Activated T-helper 1 cell treated with anti-CD3 and anti-CD28 coated beads, Interleukin-12 subunit alpha, Interleukin-12 subunit beta, Interleukin-2, Interleukin-4 antibody, amounts not matched to agents 30 ng/mL and 10 ng/mL and 1 ng/mL, durations not matched to agents 14 hours and 24 hours and 36 hours (primary cell): Measurements from ENCODE around the gene ASPDH. TPM values are rescaled to one million over a fixed set of nuclear protein-coding genes. Genes with fewer than 3 reads are reported as not detected.

ENCODE experiments used
- DNase-seq: peaks from one replicate; pipeline ENCODE4 v3.0.0; 2021; ENCODE audit warnings: low spot score
- H3K27ac Mint-ChIP-seq: one replicate; pipeline ENCODE4 v1.8.0; 2021; ENCODE audit warnings: mild to moderate bottlenecking, mixed read lengths
- H3K27me3 Mint-ChIP-seq: one replicate; pipeline ENCODE4 v1.8.0; 2022; ENCODE audit warnings: mild to moderate bottlenecking, moderate library complexity, mixed read lengths; ENCODE audit not compliant: insufficient read depth
- H3K36me3 Mint-ChIP-seq: one replicate; pipeline ENCODE4 v1.8.0; 2021; ENCODE audit warnings: low read depth, mixed read lengths
- H3K4me1 Mint-ChIP-seq: one replicate; pipeline ENCODE4 v1.8.0; 2021; ENCODE audit warnings: low read depth, mixed read lengths
- H3K4me3 Mint-ChIP-seq: one replicate; pipeline ENCODE4 v1.8.0; 2021; ENCODE audit warnings: mild to moderate bottlenecking, moderate library complexity, mixed read lengths
- H3K9me3 Mint-ChIP-seq: one replicate; pipeline ENCODE4 v1.8.0; 2021; ENCODE audit warnings: mixed read lengths
- intact Hi-C: fragments of 100-400 bp; cut with micrococcal nuclease; formaldehyde crosslinking; loops from one replicate; pipeline ENCODE4 v1.15.1; 2024
- total RNA-seq: library from RNA; stranded (reverse); gene quantifications from 2 replicates; pipeline ENCODE4 v1.2.3, GENCODE V29; 2022

ASPDH gene
- total RNA-seq, 1 donor from 2014 or later = not detected

- Mint-ChIP-seq H3K36me3 (no peaks in the 10 kb centered on the region), H3K9me3 (no peaks in the 10 kb centered on the region), H3K4me3 (no peak overlapping the region), H3K4me1 (no peaks in the 10 kb centered on the region), H3K27me3 (peaks cover 2% of the 10 kb centered on the region), H3K27ac (no peak overlapping the region)
- DNase-seq = no peak
- intact Hi-C loops = no loop called here
These were observed 46.1 kb downstream of the ASPDH start for GRCh38 chr19:50467566-50467965.

- Mint-ChIP-seq H3K27me3 (peaks cover 2% of the 10 kb centered on the region), H3K4me3 (no peak overlapping the region), H3K36me3 (no peaks in the 10 kb centered on the region), H3K9me3 (no peaks in the 10 kb centered on the region), H3K27ac (no peak overlapping the region), H3K4me1 (peaks cover under 1% of the 10 kb centered on the region)
- DNase-seq = no peak
- intact Hi-C loops = no loop called here
These were observed 47.0 kb downstream of the ASPDH start for GRCh38 chr19:50466706-50467039.

GRCh38 chr19:50465986-50466705, 47.6 kb downstream of the ASPDH start:
- DNase-seq = no peak
- Mint-ChIP-seq H3K27me3 (peaks cover 2% of the 10 kb centered on the region), H3K9me3 (no peaks in the 10 kb centered on the region), H3K36me3 (no peaks in the 10 kb centered on the region), H3K4me1 (peaks cover 6% of the 10 kb centered on the region), H3K4me3 (no peak overlapping the region), H3K27ac (no peak overlapping the region)
- intact Hi-C loops = no loop called here

DNA sequence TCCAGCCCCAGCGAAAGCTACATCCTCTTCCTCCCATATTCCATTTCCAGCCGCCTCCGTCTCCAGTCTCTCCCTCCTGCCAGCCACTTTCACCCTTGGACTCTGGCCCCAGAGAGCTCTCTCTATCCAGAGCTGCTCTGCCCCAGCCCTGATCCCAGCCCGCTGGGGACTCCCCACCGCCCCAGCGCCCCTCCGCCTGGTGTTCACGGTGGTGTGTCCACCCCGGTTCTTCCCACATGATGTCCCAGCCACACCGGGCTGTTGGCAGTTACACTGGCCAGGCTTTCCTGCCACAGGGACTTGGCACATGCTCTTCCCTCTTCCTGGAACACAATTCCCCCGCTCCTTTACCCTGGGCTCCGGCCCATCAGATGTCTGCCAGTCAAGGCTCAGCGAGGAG, 48.7 kb downstream of the ASPDH start:
- no peak for DNase-seq
- no peaks in the 10 kb centered on the region for H3K9me3 Mint-ChIP-seq
- peaks cover 2% of the 10 kb centered on the region for H3K27me3 Mint-ChIP-seq
- peaks cover 8% of the 10 kb centered on the region for H3K4me1 Mint-ChIP-seq
- no peak overlapping the region for H3K4me3 Mint-ChIP-seq
- intact Hi-C loops = loop anchor here (5.0 kb wide), 1 partner anchor 213 kb away; no protein-coding TSS in a partner anchor
- H3K27ac Mint-ChIP-seq = no peak overlapping the region
- no peaks in the 10 kb centered on the region for H3K36me3 Mint-ChIP-seq

DNA sequence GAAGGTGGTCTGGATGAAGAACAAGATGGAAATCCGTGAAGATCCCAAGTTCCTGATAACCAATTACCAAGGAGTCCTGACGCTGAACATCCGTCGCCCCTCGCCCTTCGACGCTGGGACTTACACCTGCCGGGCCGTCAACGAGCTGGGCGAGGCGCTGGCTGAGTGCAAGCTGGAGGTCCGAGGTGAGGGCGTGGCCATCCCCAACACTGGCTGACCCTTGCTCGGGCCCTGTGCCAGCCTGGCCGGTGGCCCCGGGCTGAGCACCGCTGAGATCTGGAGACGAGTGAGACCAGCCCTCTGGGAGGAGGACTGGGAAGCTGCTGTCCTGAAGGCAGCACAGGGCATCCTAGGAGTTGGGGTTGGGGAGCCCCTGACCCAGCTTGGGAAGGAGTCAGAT, 49.4 kb downstream of the ASPDH start:
- Mint-ChIP-seq H3K27ac (no peak overlapping the region), H3K4me1 (peaks cover 8% of the 10 kb centered on the region), H3K27me3 (peaks cover 2% of the 10 kb centered on the region), H3K9me3 (no peaks in the 10 kb centered on the region), H3K4me3 (no peak overlapping the region), H3K36me3 (no peaks in the 10 kb centered on the region)
- intact Hi-C loops = loop anchor here (5.0 kb wide), 1 partner anchor 212 kb away; no protein-coding TSS in a partner anchor
- no peak for DNase-seq

DNA sequence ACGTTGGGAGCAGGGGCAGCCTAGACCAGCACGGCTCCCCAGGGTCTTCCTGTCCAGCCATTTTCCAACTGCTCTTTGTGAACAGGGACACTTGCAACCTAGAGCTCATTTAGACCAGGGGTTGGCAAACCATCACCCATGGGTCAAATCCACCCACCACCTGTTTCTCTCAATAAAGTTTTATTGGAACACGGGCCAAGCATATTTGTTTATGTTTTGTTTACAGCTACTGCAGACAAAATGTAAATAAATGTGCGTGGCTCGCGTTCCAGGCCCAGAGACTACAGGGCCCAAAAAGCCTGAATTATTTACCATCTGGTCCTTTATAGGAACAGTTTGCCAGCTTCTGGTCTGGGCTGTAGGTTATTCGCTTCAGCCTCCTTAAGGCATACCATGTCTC, 50.7 kb downstream of the ASPDH start:
- H3K36me3 Mint-ChIP-seq = no peaks in the 10 kb centered on the region

More for the DNA sequence above, 50.7 kb downstream of the ASPDH start:
- Mint-ChIP-seq H3K27me3 (no peaks in the 10 kb centered on the region), H3K4me1 (peaks cover 8% of the 10 kb centered on the region), H3K9me3 (no peaks in the 10 kb centered on the region), H3K4me3 (no peak overlapping the region), H3K27ac (no peak overlapping the region)
- intact Hi-C loops = loop anchor here (5.0 kb wide), 1 partner anchor 211 kb away; no protein-coding TSS in a partner anchor
- no peak for DNase-seq

Other genes starting within 250 kb of the ASPDH start
- 23.7 and 24.0 TPM in 2 replicates for gene KCNC3, start 184.5 kb downstream of the ASPDH start, total RNA-seq
- 15.8 and 16.4 TPM in 2 replicates for gene NAPSA, start 148.3 kb downstream of the ASPDH start, total RNA-seq
- 84.3 and 84.8 TPM in 2 replicates for gene NR1H2, start 137.5 kb downstream of the ASPDH start, total RNA-seq
- gene POLD1, start 129.6 kb downstream of the ASPDH start, total RNA-seq = 171 and 178 TPM in 2 replicates
- gene SPIB, start 95.0 kb downstream of the ASPDH start, total RNA-seq = 1.3 TPM in 2 replicates
- 0.22 and 0.47 TPM in 2 replicates for gene MYBPC2, start 81.0 kb downstream of the ASPDH start, total RNA-seq
- gene EMC10, start 37.4 kb downstream of the ASPDH start, total RNA-seq = 90.0 and 95.4 TPM in 2 replicates
- gene GARIN5A, start 37.1 kb downstream of the ASPDH start, total RNA-seq = 0.39 and 0.88 TPM in 2 replicates
- 38.5 and 41.7 TPM in 2 replicates for gene JOSD2, start 2.7 kb downstream of the ASPDH start, total RNA-seq
- gene LRRC4B, start 54.5 kb upstream of the ASPDH start, total RNA-seq = 0.05 and 0.15 TPM in 2 replicates
- not detected in 2 replicates for gene SYT3, start 126.0 kb upstream of the ASPDH start, total RNA-seq
- gene C19orf81, start 135.5 kb upstream of the ASPDH start, total RNA-seq = not detected in 2 replicates
- gene SHANK1, start 205.9 kb upstream of the ASPDH start, total RNA-seq = not detected in 2 replicates
- gene CLEC11A, start 209.5 kb upstream of the ASPDH start, total RNA-seq = 0.75 and 0.83 TPM in 2 replicates